Fibroblast of pulmonary artery (primary cell): Measurements from ENCODE around the gene SPNS2.

Experiments
- DNase-seq: peaks from one replicate; pipeline ENCODE4 v3.0.0-alpha.2; 2010; ENCODE audit warnings: low read depth
- H3K4me3 ChIP-seq: replicated peaks from 2 replicates; pipeline ENCODE4 v1.5.1; 2011; ENCODE audit warnings: low read depth, mild to moderate bottlenecking, control low read depth, low read length, moderate library complexity
- CTCF ChIP-seq: IDR thresholded peaks from 2 replicates; pipeline ENCODE4 v1.5.1; 2011; ENCODE audit warnings: mild to moderate bottlenecking, control low read depth, low read length, inconsistent platforms; ENCODE audit errors: missing control alignments

Gene SPNS2

GRCh38 chr17:4556996-4557395 lies 58.3 kb downstream of the SPNS2 start:
- no peak for TF ChIP-seq CTCF
- H3K4me3 ChIP-seq = no peak overlapping the region
- no peak for DNase-seq

DNA sequence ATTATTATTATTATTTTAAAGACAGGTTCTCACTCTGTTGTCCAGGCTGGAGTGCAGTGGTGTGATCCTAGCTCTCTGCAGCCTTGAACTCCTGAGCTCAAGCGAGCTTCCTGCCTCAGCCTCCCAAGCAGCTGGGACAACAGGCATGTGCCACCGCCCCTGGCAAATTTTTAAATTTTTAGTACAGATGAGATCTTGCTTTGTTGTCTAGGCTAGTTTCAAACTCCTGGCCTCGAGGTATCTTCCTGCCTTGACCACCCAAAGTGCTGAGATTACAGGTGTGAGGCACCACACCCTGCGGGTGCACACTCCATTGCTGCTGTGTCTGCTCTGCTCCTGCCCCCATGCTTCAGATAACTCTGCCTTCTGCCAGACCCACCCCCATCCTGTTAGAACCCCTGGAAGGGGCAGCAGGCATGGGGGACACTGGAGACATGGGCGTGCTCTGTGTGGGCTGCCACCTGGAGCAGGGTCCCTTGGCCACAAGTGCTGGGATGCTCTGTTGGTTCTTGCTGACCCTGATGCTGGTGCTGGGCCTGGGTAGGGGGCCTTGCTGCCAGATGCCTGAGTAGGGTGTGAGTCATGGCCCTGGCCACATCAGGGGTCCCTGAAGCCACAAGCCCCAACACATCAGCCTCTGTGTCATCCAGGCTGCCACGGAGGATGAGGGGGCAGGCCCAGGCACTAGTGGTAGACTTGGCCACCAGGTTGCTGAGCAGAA lies 59.1 kb downstream of the SPNS2 start:
- H3K4me3 ChIP-seq = no peak overlapping the region
- DNase-seq = no peak
- no peak for TF ChIP-seq CTCF

DNA sequence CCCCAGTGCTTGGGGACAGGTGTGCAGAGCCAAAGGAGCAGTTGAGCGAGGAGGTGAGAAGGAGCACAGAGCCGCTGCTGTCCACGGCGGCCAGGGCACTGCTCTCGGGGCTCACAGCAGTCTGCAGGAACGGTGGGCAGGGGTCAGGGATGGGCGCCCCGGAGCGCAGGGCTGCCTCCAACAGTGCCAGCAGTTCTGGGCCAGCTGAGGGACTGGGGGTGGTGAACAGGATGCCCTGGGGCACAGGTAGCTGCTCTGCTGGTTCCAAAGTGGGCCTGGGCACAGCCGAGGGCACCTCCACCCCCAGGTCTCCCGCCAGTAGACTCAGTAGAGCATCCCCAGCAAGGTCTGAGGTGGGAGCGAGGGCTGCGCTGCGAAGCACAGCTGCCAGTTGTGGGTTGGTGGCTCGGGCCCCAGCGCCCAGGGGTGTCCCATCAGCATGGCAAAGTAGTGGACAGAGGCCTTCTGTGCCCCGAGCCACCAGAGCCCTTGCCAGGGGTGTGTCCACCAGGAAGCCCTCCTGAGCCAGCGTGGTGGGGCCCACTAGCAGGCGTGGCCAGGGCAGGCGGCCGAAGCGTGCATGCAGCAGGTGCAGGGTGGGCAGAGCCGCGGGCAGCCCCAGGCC lies 59.8 kb downstream of the SPNS2 start:
- H3K4me3 ChIP-seq = no peak overlapping the region
- no peak for TF ChIP-seq CTCF
- no peak for DNase-seq

GRCh38 chr17:4559139-4559791 lies 60.6 kb downstream of the SPNS2 start:
- DNase-seq = no peak
- TF ChIP-seq CTCF = no peak
- H3K4me3 ChIP-seq = no peak overlapping the region

GRCh38 chr17:4559966-4560365 lies 61.3 kb downstream of the SPNS2 start:
- DNase-seq = no peak
- H3K4me3 ChIP-seq = no peak overlapping the region
- no peak for TF ChIP-seq CTCF

- no peak for DNase-seq
- no peak for TF ChIP-seq CTCF
- no peak within 1 kb of the TSS for H3K4me3 ChIP-seq
Observed at GRCh38 chr17:4560421-4560820, 61.7 kb downstream of the SPNS2 start, which contains the start of gene GGT6. GGT6 (minus strand) TSS chr17:4560577; CDS start chr17:4560521, 56 bp downstream.
